ENCODE data around the gene TCEA3.

GRCh38 chr1:23423415-23424292 lies 894 bp downstream of the TCEA3 start:
- TF ChIP-seq, protein P1, sequence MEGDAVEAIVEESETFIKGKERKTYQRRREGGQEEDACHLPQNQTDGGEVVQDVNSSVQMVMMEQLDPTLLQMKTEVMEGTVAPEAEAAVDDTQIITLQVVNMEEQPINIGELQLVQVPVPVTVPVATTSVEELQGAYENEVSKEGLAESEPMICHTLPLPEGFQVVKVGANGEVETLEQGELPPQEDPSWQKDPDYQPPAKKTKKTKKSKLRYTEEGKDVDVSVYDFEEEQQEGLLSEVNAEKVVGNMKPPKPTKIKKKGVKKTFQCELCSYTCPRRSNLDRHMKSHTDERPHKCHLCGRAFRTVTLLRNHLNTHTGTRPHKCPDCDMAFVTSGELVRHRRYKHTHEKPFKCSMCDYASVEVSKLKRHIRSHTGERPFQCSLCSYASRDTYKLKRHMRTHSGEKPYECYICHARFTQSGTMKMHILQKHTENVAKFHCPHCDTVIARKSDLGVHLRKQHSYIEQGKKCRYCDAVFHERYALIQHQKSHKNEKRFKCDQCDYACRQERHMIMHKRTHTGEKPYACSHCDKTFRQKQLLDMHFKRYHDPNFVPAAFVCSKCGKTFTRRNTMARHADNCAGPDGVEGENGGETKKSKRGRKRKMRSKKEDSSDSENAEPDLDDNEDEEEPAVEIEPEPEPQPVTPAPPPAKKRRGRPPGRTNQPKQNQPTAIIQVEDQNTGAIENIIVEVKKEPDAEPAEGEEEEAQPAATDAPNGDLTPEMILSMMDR (IDR thresholded peaks at IDR 0.05) = no peak
- TF ChIP-seq POLR2AphosphoS5 (IDR thresholded peaks at IDR 0.05) = no peak
- no peak for TF ChIP-seq EP300 (IDR thresholded peaks at IDR 0.05)
- no peak for TF ChIP-seq POLR2A (IDR thresholded peaks at IDR 0.05)

All from sigmoid colon (tissue), 4 donors.